GM19455 (cell line): ENCODE measurements around the gene PALD1.
"Not testable (repeated sequence)": the region's sequence is repeated elsewhere in the genome, so short reads cannot be mapped to it uniquely, and the experiment has no call there.

ENCODE experiments used
- ATAC-seq: cut with Tn5 transposase; IDR thresholded peaks from one replicate; pipeline ENCODE4 v1.9.1; 2021; ENCODE audit not compliant: unreplicated experiment

Gene PALD1

GRCh38 chr10:70600512-70601395 lies 122.2 kb downstream of the PALD1 start:
- ATAC-seq = no peak

DNA sequence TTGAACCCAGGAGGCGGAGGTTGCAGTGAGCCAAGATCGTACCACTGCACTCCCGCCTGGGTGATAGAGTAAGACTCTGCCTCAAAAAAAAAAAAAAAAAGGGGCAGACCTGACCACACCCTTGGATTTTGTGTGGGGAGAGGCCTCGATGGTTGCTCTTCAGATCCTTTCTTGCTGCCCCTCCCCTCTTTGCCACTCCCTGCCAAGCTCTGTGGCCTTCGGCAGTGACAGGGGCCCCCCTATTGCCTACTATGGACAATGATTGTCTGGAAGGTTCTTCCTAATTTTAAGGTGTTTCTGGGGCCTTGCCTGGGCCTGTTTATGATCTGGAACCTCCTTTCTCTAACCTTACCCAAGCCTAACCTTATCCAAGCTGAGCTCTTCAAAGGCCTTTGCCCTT lies 123.2 kb downstream of the PALD1 start:
- ATAC-seq = no peak

DNA sequence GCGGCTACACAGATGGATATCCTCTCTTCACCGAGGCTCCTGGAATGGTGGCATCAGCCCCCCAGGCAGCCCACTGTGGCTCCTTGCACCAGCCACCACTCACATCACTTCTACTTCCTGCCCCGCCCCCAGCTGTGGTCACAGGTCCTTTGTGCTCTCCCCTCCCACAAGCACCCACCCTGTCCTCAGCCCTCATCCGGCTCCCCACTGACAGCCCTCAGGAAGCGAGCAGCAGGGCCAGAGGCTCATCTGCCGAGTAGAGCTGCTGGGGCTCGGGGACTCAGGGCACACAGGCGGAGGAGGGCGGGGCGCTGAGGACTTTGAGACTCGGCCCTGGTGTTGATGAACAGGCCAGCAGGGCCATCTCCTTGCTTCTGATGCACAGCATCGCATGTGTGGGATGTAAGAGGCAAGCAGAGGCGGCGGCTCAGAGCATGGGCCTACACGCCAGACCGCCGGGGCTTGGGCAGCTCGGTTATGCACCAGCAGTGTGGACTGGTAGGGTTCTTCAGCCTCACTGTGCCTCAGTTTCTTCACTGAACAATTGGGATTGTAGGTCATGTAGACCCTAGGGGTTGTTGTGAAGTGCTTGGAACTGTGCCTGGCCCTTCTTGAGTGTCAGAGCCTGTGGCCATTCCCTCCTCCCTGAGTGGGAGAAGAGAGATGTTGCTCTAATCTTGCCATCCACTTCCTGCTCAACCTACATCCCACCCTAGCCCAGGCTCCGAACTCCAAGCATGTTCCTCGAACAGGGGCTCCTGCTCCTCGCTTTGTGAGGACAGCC lies 124.3 kb downstream of the PALD1 start, which contains the start of gene PRF1:
TSS of gene PRF1 (minus strand) at position 77 of the 784 bp plus-strand sequence. CDS start 1,839 bp downstream, outside the sequence.
- ATAC-seq = no peak

DNA sequence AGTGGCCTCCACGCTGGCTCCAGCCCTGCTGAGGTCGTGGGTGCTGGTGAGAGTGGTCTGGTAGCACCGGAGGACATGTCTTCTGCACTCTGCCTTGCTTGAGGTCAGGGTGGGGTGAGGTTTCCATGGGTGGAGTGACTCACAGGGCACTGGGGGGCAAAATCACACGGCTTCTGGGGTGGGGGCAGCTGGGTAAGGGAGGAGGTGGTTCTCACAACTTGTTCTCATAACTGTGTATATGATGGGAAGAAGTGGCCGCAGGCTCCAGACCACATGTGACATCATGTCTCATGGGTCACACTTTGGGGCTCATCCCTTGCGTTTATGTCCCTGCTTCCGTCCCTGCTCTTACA lies 124.9 kb downstream of the PALD1 start:
- no peak for ATAC-seq

- ATAC-seq = no peak
Observed at GRCh38 chr10:70604106-70604505, 125.5 kb downstream of the PALD1 start.

DNA sequence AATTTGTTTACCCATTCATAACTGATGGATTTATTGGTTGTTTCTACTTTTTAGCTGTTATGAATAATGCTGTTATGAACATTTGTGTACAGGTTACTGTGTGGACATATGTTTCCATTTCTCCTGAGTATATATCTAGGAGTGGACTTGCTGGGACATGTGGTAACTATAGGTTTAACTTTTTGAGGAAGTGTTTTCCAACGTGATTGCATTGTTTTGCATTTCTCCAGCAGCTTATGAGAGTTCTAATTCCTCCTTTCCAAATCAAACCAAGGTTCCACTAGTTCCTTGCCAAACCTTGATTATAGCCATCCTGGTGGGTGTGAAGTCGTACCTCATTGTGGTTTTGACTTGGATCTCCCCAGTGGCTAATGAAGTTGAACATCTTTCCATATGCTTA lies 126.6 kb downstream of the PALD1 start:
- ATAC-seq = no peak

DNA sequence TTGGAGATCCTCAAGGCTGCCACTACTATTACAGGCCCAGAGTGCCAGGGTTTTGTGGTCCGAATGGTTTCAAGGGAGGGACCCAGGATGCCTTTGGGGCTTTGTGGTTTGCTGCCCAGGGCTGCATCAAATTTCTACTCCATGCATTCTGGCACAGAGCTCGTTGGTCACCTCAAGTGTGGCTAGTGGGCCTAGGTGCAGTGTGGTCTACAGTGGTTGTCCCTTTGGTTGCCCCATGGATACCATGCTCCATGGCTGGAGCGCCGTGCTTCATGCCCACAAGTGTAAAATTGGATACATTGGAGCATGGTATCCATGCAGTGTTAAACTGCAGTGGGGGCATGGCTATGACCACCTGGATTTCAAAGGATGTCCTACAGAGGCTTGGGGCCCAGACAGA lies 129.4 kb downstream of the PALD1 start:
- ATAC-seq = no peak

- no peak for ATAC-seq
Observed at GRCh38 chr10:70613941-70614340, 135.4 kb downstream of the PALD1 start.

GRCh38 chr10:70614364-70614763 lies 135.8 kb downstream of the PALD1 start:
- ATAC-seq = not testable (repeated sequence)

DNA sequence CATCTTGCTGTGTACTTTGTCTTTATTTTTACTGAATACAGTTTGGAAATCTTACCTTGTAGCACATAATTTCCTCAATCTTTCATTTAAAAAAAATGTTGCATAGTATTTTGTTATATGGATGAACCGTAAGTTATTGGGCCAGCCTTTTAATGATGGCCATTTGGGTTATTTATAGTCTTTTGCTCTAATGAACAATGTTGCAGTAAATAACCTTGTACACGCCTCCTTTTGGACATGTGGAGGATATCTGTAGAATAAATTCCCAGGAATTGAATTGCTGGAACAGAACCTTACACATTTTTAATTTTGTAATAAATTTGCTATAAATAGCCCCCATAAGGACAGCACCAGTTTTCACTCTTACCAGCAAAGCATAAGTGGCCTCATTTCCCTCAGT lies 136.6 kb downstream of the PALD1 start:
- ATAC-seq = no peak

GRCh38 chr10:70615784-70616522 lies 137.4 kb downstream of the PALD1 start:
- ATAC-seq = no peak

DNA sequence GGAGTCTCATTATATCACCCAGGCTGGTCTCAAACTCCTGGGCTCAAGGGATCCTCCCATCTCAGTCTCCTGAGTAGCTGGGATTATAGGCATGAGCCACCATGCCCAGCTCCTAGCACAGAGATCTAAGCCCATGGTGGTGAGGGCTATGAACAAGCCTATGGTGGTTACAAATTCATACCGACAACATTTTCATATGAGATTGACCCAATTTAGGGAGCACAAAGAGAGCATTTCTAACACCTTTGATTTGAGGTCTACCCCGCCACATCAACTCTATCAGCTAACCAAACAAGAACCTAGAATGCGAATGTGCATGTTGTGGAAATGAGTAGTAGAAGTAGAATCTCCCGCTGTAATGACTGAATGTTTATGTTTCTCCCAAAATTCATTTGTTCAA lies 138.2 kb downstream of the PALD1 start:
- ATAC-seq = no peak
